ENCODE results near the gene FOXP1. TPM values are rescaled to one million over a fixed set of nuclear protein-coding genes. Genes with fewer than 3 reads are reported as not detected.

The FOXP1 gene
- total and polyA plus RNA-seq, 8 donors = 95.1 to 143 (median 123) TPM

- H3K27me3 ChIP-seq = no peaks in the 10 kb centered on the region
- peaks cover 0 to 11% of the 10 kb centered on the region in 2 donors for H3K4me1 ChIP-seq
- intact Hi-C loops (cut with DNase I) = no loop called here
Measured at GRCh38 chr3:71121429-71122167, 461.9 kb downstream of the FOXP1 start.

GRCh38 chr3:71120012-71120411 is 463.5 kb downstream of the FOXP1 start:
- Histone ChIP-seq H3K9me3 (no peaks in the 10 kb centered on the region), H3K27me3 (no peaks in the 10 kb centered on the region), H3K27ac (no peak overlapping the region), H3K4me3 (no peak overlapping the region), H3K36me3 (no peaks in the 10 kb centered on the region), H3K4me1 (peaks cover 0 to 11% of the 10 kb centered on the region in 2 donors)
- intact Hi-C loops (cut with DNase I) = no loop called here
- DNase-seq (no peak), ATAC-seq (peak; percentile 33)
- no peak for TF ChIP-seq CTCF (IDR thresholded peaks at IDR 0.05)

More at GRCh38 chr3:71121429-71122167, 461.9 kb downstream of the FOXP1 start:
- Histone ChIP-seq H3K4me3 (no peak overlapping the region), H3K9me3 (no peaks in the 10 kb centered on the region), H3K36me3 (no peaks in the 10 kb centered on the region), H3K27ac (no peak overlapping the region)
- no peak for DNase-seq
- TF ChIP-seq CTCF (IDR thresholded peaks at IDR 0.05) = no peak
- ATAC-seq = no peak

DNA sequence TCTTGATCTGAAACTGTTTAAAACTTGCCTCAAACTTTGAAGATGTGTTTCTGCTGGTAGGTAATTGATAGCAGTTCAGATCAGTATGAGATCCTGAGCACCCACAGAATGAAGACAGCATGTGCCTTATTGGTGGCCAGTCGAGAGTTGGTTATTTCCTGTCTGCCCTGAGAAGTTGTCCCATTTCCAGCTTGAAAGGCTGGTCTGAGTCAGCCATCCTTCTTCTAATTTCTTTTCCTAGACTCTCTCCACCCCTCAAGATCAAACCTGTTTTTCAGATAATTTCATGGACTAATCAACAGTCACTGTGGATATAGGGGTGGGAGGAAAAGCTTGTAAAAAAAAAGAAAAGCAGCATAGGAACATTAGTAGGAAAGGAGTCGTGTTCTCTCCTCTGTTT is 464.4 kb downstream of the FOXP1 start:
- Histone ChIP-seq H3K9me3 (no peaks in the 10 kb centered on the region), H3K36me3 (no peaks in the 10 kb centered on the region), H3K4me1 (peaks cover 0 to 17% of the 10 kb centered on the region in 2 donors), H3K27ac (no peak overlapping the region), H3K27me3 (no peaks in the 10 kb centered on the region), H3K4me3 (no peak overlapping the region)
- no peak for TF ChIP-seq CTCF (IDR thresholded peaks at IDR 0.05)
- DNase-seq = no peak
- ATAC-seq = no peak
- intact Hi-C loops (cut with DNase I) = no loop called here

- ATAC-seq = no peak
- no peak for TF ChIP-seq CTCF (IDR thresholded peaks at IDR 0.05)
Measured at GRCh38 chr3:71118436-71118835, 465.1 kb downstream of the FOXP1 start.

GRCh38 chr3:71117572-71118247 is 465.8 kb downstream of the FOXP1 start:
- no peak for DNase-seq
- intact Hi-C loops (cut with DNase I) = no loop called here
- ATAC-seq = no peak
- H3K4me3 ChIP-seq = no peak overlapping the region
- H3K9me3 ChIP-seq = no peaks in the 10 kb centered on the region
- no peaks in the 10 kb centered on the region for H3K36me3 ChIP-seq
- H3K4me1 ChIP-seq = peaks cover 3 to 23% of the 10 kb centered on the region in 2 donors
- TF ChIP-seq CTCF (IDR thresholded peaks at IDR 0.05) = no peak
- no peaks in the 10 kb centered on the region for H3K27me3 ChIP-seq
- no peak overlapping the region for H3K27ac ChIP-seq

More at GRCh38 chr3:71118436-71118835, 465.1 kb downstream of the FOXP1 start:
- no peaks in the 10 kb centered on the region for H3K27me3 ChIP-seq
- peaks cover 0 to 18% of the 10 kb centered on the region in 2 donors for H3K4me1 ChIP-seq
- H3K27ac ChIP-seq = no peak overlapping the region
- intact Hi-C loops (cut with DNase I) = no loop called here
- no peaks in the 10 kb centered on the region for H3K36me3 ChIP-seq
- H3K9me3 ChIP-seq = no peaks in the 10 kb centered on the region
- no peak for DNase-seq
- no peak overlapping the region for H3K4me3 ChIP-seq
